Measurements from ENCODE around the gene HNRNPF. TPM values are rescaled to one million over a fixed set of nuclear protein-coding genes. Genes with fewer than 3 reads are reported as not detected.
"Not testable (repeated sequence)": the region's sequence is repeated elsewhere in the genome, so short reads cannot be mapped to it uniquely, and the experiment has no call there.

Gene HNRNPF
- total RNA-seq, 1 donor = 229 TPM

DNA sequence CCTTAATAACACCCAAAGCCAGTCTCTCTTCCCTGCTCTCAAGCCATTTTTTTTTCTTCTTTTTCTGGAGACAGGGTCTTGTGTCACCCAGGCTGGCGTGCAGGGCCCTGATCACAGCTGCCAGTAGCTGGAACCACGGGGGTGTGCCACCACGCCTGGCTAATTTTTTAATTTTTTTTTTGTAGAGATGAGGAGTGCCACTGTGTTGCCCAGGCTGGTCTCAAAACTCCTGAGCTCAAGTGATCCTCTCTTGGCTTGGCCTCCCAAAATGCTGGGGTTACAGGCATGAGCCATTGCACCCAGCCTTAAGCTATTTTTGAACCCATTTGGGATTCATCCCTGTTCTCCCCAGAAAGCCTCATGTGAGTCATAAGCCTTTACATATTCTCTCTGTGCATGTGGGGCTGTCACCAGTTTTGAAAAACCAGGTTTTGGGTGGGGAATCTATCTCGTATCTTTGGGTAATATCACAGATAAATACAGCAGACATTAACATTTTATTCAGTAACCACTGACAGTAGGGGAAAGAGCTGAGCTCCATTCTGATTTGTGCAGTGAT, 43.4 kb upstream of the HNRNPF start:
- H3K36me3 ChIP-seq (ENCODE audit: insufficient read depth, low read length) = no peaks in the 10 kb centered on the region
- H3K4me2 ChIP-seq (ENCODE audit: insufficient read depth, low read length) = no peak overlapping the region
- peak overlapping the region; percentile 28 for H3K27ac ChIP-seq (ENCODE audit: low read depth, low read length)
- no peak overlapping the region for H3K4me3 ChIP-seq (ENCODE audit: insufficient read depth, low read length)
- DNase-seq (ENCODE audit: insufficient read length, low spot score, missing footprints) = peak; percentile 84
- H3K9me3 ChIP-seq (ENCODE audit: low read depth, low read length) = no peaks in the 10 kb centered on the region
- H4K20me1 ChIP-seq (ENCODE audit: insufficient read depth, low read length) = no peaks in the 10 kb centered on the region
- no peaks in the 10 kb centered on the region for H3K27me3 ChIP-seq (ENCODE audit: insufficient read depth, low read length)
- no peaks in the 10 kb centered on the region for H3K79me2 ChIP-seq (ENCODE audit: insufficient read depth, low read length)
- no peak overlapping the region for H2AFZ ChIP-seq (ENCODE audit: low read length)
- peaks cover 20% of the 10 kb centered on the region for H3K4me1 ChIP-seq (ENCODE audit: insufficient read depth, low read length)
- TF ChIP-seq, protein P1, sequence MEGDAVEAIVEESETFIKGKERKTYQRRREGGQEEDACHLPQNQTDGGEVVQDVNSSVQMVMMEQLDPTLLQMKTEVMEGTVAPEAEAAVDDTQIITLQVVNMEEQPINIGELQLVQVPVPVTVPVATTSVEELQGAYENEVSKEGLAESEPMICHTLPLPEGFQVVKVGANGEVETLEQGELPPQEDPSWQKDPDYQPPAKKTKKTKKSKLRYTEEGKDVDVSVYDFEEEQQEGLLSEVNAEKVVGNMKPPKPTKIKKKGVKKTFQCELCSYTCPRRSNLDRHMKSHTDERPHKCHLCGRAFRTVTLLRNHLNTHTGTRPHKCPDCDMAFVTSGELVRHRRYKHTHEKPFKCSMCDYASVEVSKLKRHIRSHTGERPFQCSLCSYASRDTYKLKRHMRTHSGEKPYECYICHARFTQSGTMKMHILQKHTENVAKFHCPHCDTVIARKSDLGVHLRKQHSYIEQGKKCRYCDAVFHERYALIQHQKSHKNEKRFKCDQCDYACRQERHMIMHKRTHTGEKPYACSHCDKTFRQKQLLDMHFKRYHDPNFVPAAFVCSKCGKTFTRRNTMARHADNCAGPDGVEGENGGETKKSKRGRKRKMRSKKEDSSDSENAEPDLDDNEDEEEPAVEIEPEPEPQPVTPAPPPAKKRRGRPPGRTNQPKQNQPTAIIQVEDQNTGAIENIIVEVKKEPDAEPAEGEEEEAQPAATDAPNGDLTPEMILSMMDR (IDR thresholded peaks at IDR 0.05; ENCODE audit: extremely low read depth, low read depth, low read length) = no peak

DNA sequence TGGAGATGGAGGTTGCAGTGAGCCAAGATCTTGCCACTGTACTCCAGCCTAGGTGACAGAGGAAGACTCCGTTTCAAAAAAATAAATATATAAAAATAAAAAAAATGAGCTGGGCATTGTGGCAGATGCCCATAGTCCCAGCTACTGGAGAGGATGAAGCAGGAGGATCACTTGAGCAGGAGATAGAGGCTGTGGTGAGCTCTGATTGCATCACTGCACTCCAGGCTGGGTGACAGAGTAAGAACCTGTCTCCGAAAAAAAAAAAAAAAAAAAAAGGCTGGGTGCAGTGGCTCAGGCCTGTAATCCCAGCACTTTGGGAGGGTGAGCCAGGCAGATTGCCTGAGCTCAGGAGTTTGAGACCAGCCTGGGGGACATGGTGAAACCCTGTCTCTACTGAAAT, 39.8 kb upstream of the HNRNPF start:
- H4K20me1 ChIP-seq (ENCODE audit: insufficient read depth, low read length) = no peaks in the 10 kb centered on the region
- H3K79me2 ChIP-seq (ENCODE audit: insufficient read depth, low read length) = no peaks in the 10 kb centered on the region
- TF ChIP-seq, protein P1 (IDR thresholded peaks at IDR 0.05; ENCODE audit: extremely low read depth, low read depth, low read length) = no peak
- H3K27ac ChIP-seq (ENCODE audit: low read depth, low read length) = no peak overlapping the region
- H3K27me3 ChIP-seq (ENCODE audit: insufficient read depth, low read length) = no peaks in the 10 kb centered on the region
- no peak overlapping the region for H2AFZ ChIP-seq (ENCODE audit: low read length)
- H3K36me3 ChIP-seq (ENCODE audit: insufficient read depth, low read length) = no peaks in the 10 kb centered on the region
- H3K9me3 ChIP-seq (ENCODE audit: low read depth, low read length) = no peaks in the 10 kb centered on the region
- no peak overlapping the region for H3K4me3 ChIP-seq (ENCODE audit: insufficient read depth, low read length)
- H3K4me2 ChIP-seq (ENCODE audit: insufficient read depth, low read length) = no peak overlapping the region
- peaks cover 10% of the 10 kb centered on the region for H3K4me1 ChIP-seq (ENCODE audit: insufficient read depth, low read length)
- no peak for DNase-seq (ENCODE audit: insufficient read length, low spot score, missing footprints)

DNA sequence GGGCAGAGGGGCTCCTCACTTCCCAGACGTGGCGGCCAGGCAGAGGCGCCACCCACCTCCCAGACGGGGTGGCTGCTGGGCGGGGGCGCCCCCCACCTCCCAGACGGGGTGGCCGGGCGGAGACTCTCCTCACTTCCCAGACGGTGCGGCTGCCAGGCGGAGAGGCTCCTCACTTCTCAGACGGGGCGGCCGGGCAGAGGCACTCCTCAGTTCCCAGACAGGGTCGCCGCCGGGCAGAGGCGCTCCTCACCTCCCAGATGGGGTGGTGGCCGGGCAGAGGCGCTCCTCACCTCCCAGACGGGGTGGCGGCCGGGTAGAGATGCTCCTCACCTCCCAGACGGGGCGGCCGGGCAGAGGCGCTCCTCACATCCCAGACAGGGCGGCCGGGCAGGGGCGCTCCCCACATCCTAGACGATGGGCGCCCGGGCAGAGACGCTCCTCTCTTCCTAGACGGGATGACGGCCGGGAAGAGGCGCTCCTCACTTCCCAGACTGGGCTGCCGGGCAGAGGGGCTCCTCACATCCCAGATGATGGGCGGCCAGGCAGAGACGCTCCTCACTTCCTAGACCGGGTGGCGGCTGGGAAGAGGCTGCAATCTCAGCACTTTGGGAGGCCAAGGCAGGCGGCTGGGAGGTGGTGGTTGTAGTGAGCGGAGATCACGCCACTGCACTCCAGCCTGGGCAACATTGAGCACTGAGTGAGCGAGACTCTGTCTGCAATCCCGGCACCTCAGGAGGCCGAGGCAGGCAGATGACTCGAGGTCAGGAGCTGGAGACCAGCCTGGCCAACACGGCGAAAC, 37.4 kb upstream of the HNRNPF start:
- H4K20me1 ChIP-seq (ENCODE audit: insufficient read depth, low read length); H3K79me2 ChIP-seq (ENCODE audit: insufficient read depth, low read length); H3K36me3 ChIP-seq (ENCODE audit: insufficient read depth, low read length); H3K27ac ChIP-seq (ENCODE audit: low read depth, low read length); H2AFZ ChIP-seq (ENCODE audit: low read length); H3K4me2 ChIP-seq (ENCODE audit: insufficient read depth, low read length); H3K4me1 ChIP-seq (ENCODE audit: insufficient read depth, low read length); H3K9me3 ChIP-seq (ENCODE audit: low read depth, low read length); DNase-seq (ENCODE audit: insufficient read length, low spot score, missing footprints); H3K4me3 ChIP-seq (ENCODE audit: insufficient read depth, low read length); H3K27me3 ChIP-seq (ENCODE audit: insufficient read depth, low read length): not testable (repeated sequence)

DNA sequence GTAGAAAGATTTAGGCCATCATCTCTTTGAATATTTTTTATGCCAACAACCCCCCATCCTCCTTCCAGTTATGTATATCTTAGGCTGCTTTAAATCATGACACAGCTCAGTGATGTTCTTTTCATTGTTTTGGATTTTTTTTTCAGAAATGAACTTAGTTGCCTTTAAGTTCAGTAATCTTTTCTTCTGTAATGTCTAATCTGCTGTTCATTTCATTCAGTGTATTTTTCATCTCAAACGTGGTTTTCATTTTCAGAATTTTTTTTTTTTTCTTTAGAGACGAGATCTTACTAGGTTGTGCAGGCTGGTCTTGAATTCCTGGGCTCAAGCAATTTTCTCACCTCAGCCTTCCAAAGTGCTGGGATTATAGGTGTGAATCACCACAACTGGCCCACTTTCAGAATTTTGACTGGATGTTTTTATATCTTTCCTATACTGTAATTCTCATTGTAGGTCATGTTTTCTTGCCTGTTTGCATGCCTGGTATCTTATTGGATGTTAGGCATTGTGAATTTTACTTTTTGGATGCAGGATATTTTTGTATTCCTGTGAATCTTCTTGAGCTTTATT, 36.0 kb upstream of the HNRNPF start:
- no peaks in the 10 kb centered on the region for H4K20me1 ChIP-seq (ENCODE audit: insufficient read depth, low read length)
- no peak overlapping the region for H3K4me2 ChIP-seq (ENCODE audit: insufficient read depth, low read length)
- no peak overlapping the region for H3K27ac ChIP-seq (ENCODE audit: low read depth, low read length)
- H3K79me2 ChIP-seq (ENCODE audit: insufficient read depth, low read length) = no peaks in the 10 kb centered on the region
- H3K9me3 ChIP-seq (ENCODE audit: low read depth, low read length) = no peaks in the 10 kb centered on the region
- DNase-seq (ENCODE audit: insufficient read length, low spot score, missing footprints) = no peak
- H3K36me3 ChIP-seq (ENCODE audit: insufficient read depth, low read length) = no peaks in the 10 kb centered on the region
- H3K27me3 ChIP-seq (ENCODE audit: insufficient read depth, low read length) = no peaks in the 10 kb centered on the region
- TF ChIP-seq, protein P1 (IDR thresholded peaks at IDR 0.05; ENCODE audit: extremely low read depth, low read depth, low read length) = no peak
- no peak overlapping the region for H2AFZ ChIP-seq (ENCODE audit: low read length)
- no peak overlapping the region for H3K4me3 ChIP-seq (ENCODE audit: insufficient read depth, low read length)
- no peaks in the 10 kb centered on the region for H3K4me1 ChIP-seq (ENCODE audit: insufficient read depth, low read length)

All from osteoblast (primary cell).